Endothelial cell of umbilical vein (primary cell): ENCODE results near the gene PPM1F.

Source experiments
- CTCF ChIP-seq, 2 donors: IDR thresholded peaks; 1 replicate in 1 of 2; 2 replicates in 1 of 2; pipeline ENCODE4 v1.5.1; 2011; ENCODE audit warnings: low read length in 2 of 2, mild to moderate bottlenecking in 2 of 2, moderate library complexity in 2 of 2, control low read depth in 1 of 2, inconsistent platforms in 1 of 2, low read depth in 1 of 2; ENCODE audit not compliant: insufficient read depth in 1 of 2; ENCODE audit errors: extremely low read depth in 1 of 2
- EZH2 ChIP-seq: IDR thresholded peaks from 2 replicates; pipeline ENCODE4 v1.6.1; 2012; ENCODE audit warnings: borderline replicate concordance, low read depth, mild to moderate bottlenecking, moderate library complexity, low read length, inconsistent platforms; ENCODE audit not compliant: severe bottlenecking
- GATA2 ChIP-seq: IDR thresholded peaks from 2 replicates; pipeline ENCODE4 v1.7.0; 2011; ENCODE audit warnings: low read depth, mild to moderate bottlenecking, moderate library complexity, mixed read lengths, low read length; ENCODE audit not compliant: insufficient read length, insufficient read depth
- JUN ChIP-seq: IDR thresholded peaks from 2 replicates; pipeline ENCODE4 v1.6.1; 2011; ENCODE audit warnings: borderline replicate concordance, low read depth; ENCODE audit not compliant: insufficient read length, insufficient read depth
- MAX ChIP-seq: IDR thresholded peaks from 2 replicates; pipeline ENCODE4 v1.6.1; 2011; ENCODE audit not compliant: insufficient read depth, insufficient read length
- MYC ChIP-seq: IDR thresholded peaks from one replicate; pipeline ENCODE4 v1.6.1; 2011; ENCODE audit warnings: mild to moderate bottlenecking, low read depth, low read length
- POLR2A ChIP-seq: IDR thresholded peaks from 2 replicates; pipeline ENCODE4 v1.6.1; 2012; ENCODE audit warnings: low read depth, mild to moderate bottlenecking, control low read depth, low read length
- POLR2AphosphoS5 ChIP-seq: IDR thresholded peaks from 2 replicates; pipeline ENCODE4 v1.6.1; 2012; ENCODE audit warnings: low read depth, mild to moderate bottlenecking, control low read depth, low read length, moderate library complexity; ENCODE audit not compliant: insufficient read depth

- TF ChIP-seq CTCF (IDR thresholded peaks at IDR 0.05; ENCODE audit: extremely low read depth in 1 of 2, insufficient read depth in 1 of 2, low read depth in 1 of 2, low read length in 2 of 2): no peak
- no peak for TF ChIP-seq POLR2AphosphoS5
- TF ChIP-seq MYC: no peak
- no peak for TF ChIP-seq GATA2
- TF ChIP-seq EZH2: no peak
- peak; percentile 33 for TF ChIP-seq POLR2A
- no peak for TF ChIP-seq MAX
- no peak for TF ChIP-seq JUN
These were observed 6.8 kb upstream of the PPM1F start for GRCh38 chr22:21959274-21960074.
